ENCODE measurements around the gene BARHL1. TPM values are rescaled to one million over a fixed set of nuclear protein-coding genes. Genes with fewer than 3 reads are reported as not detected.

BARHL1 gene
- total RNA-seq, 1 donor from 2014 or later = 1.0 TPM

DNA sequence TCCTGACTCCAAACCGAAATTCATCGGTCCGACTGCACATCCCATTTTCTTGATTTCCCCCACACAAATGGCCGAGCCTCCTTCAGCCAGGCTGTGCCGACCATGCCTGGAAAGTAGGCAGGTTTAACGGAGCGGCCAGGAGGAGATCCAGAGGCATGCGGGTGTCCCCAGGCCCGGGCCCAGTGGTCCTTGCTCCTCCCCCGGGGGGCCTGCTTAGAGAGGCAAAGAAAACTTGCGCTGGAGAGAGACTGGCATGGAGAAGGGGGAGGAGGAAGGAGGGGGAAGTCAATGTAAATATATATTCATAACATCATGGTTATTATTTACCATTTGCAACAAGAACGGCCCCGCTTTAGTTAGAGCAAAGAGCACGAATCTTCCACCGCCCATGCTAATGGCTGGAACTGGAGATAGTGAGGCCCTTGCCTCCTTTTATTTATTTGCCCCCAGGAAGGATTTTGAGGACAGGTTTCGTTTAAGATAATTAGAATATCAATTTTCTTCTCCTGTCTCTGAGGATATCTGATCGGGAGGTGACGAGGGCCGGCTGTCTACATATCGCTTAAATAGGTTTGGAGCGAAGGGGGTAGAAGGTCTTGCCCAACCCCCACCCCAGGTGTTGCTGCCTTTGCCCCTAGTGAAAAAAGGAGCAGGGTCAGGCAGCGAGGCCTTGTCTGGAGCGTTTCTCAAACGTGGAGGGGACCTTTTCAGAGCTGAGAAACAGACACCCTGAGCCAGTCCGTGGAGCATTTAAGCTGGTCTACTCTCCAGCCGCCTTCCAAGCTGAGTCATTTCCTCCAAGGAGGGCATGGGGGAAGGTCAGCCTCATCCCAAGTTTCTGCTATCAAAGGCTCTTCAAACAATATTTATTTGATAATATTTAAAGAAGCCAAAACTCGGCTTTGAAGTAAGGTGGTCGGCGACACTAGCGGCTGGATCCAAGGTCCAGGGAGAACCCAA is 2.5 kb downstream of the BARHL1 start:
- H3K27ac ChIP-seq = no peak overlapping the region
- H3K9me3 ChIP-seq (ENCODE audit: low read depth) = no peaks in the 10 kb centered on the region
- Mint-ChIP-seq H3K4me1 (peaks cover 36% of the 10 kb centered on the region), H3K36me3 (peaks cover 3% of the 10 kb centered on the region), H3K27me3 (ENCODE audit: insufficient read depth, low read depth) (peaks cover 80% of the 10 kb centered on the region), H3K9me3 (no peaks in the 10 kb centered on the region), H3K4me3 (peak overlapping the region; percentile 83), H3K27ac (no peak overlapping the region)
- no peaks in the 10 kb centered on the region for H3K79me2 ChIP-seq (ENCODE audit: low read depth)
- H3K4me2 ChIP-seq = peak overlapping the region; percentile 43
- peak; percentile 54 for DNase-seq (ENCODE audit: low spot score)
- TF ChIP-seq EZH2 (IDR thresholded peaks at IDR 0.05) = peak; percentile 44
- peak; percentile 48 for TF ChIP-seq EZH2phosphoT487 (IDR thresholded peaks at IDR 0.05)
- TF ChIP-seq, protein P1, sequence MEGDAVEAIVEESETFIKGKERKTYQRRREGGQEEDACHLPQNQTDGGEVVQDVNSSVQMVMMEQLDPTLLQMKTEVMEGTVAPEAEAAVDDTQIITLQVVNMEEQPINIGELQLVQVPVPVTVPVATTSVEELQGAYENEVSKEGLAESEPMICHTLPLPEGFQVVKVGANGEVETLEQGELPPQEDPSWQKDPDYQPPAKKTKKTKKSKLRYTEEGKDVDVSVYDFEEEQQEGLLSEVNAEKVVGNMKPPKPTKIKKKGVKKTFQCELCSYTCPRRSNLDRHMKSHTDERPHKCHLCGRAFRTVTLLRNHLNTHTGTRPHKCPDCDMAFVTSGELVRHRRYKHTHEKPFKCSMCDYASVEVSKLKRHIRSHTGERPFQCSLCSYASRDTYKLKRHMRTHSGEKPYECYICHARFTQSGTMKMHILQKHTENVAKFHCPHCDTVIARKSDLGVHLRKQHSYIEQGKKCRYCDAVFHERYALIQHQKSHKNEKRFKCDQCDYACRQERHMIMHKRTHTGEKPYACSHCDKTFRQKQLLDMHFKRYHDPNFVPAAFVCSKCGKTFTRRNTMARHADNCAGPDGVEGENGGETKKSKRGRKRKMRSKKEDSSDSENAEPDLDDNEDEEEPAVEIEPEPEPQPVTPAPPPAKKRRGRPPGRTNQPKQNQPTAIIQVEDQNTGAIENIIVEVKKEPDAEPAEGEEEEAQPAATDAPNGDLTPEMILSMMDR (IDR thresholded peaks at IDR 0.05) = no peak
- no peak overlapping the region for H3K9ac ChIP-seq
- H3K27me3 ChIP-seq = peaks cover 100% of the 10 kb centered on the region
- peaks cover 97% of the 10 kb centered on the region for H4K20me1 ChIP-seq (ENCODE audit: low read depth)
- no peaks in the 10 kb centered on the region for H3K36me3 ChIP-seq
- H3F3A ChIP-seq (ENCODE audit: low read depth) = peaks cover 21% of the 10 kb centered on the region
- H3K4me3 ChIP-seq = peak overlapping the region; percentile 33
- peaks cover 22% of the 10 kb centered on the region for H3K4me1 ChIP-seq
- no peak overlapping the region for H2AFZ ChIP-seq (replicated peaks)

DNA sequence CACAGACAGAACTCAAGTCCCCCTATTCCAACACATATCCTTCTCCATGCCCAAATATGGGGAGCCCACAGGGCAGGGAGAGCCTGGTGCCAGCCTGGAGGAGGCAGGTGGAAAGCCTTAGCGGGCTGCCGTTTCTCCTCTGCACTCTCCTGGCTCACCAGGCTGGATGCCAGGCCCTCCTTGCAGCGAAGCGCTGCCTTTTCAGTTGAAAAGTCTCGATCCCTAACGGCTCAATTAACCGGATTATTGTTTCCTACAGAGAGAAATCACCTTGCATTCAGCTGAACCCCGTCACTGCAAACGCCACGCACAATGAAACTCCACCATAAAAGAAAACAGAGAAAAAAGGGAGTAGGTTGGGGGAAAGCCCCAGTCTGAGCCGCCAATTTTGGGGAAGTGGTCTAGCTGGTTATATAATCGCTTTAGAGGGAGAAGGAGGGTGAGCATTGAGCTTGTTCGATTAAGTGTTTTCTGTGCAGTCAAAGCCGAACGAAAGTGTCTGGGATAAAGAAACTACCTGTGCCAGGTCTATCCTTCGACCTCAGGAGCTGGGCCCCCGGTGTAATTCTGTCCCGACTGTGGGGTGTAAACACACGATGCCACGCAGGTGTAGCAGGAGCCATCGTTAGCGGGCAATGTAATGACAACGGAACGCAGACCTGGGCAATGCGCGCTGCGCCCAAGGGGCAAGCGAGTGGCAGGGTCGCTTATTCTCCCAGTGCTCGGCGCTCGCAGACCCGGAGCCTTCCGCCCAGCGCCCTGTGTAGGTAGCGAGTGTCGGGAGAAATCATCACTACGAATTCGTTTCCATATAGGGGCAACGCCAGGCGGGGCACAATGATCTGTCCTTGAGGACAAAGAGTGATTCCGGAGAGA is 3.8 kb downstream of the BARHL1 start:
- peak overlapping the region; percentile 43 for H3K4me2 ChIP-seq
- Mint-ChIP-seq H3K9me3 (no peaks in the 10 kb centered on the region), H3K4me3 (peak overlapping the region; percentile 83), H3K27ac (peak overlapping the region; percentile 10), H3K27me3 (ENCODE audit: insufficient read depth, low read depth) (peaks cover 78% of the 10 kb centered on the region), H3K4me1 (peaks cover 40% of the 10 kb centered on the region), H3K36me3 (peaks cover 3% of the 10 kb centered on the region)
- H3K4me1 ChIP-seq = peaks cover 27% of the 10 kb centered on the region
- no peaks in the 10 kb centered on the region for H3K36me3 ChIP-seq
- H3K79me2 ChIP-seq (ENCODE audit: low read depth) = no peaks in the 10 kb centered on the region
- H2AFZ ChIP-seq (replicated peaks) = no peak overlapping the region
- peaks cover 97% of the 10 kb centered on the region for H4K20me1 ChIP-seq (ENCODE audit: low read depth)
- H3K9ac ChIP-seq = no peak overlapping the region
- peak; percentile 65 for DNase-seq (ENCODE audit: low spot score)
- H3K4me3 ChIP-seq = peak overlapping the region; percentile 33
- peaks cover 100% of the 10 kb centered on the region for H3K27me3 ChIP-seq
- peaks cover 29% of the 10 kb centered on the region for H3F3A ChIP-seq (ENCODE audit: low read depth)
- no peaks in the 10 kb centered on the region for H3K9me3 ChIP-seq (ENCODE audit: low read depth)
- no peak overlapping the region for H3K27ac ChIP-seq
- TF ChIP-seq, protein P1 (IDR thresholded peaks at IDR 0.05) = no peak
- peak; percentile 60 for TF ChIP-seq EZH2 (IDR thresholded peaks at IDR 0.05)
- TF ChIP-seq EZH2phosphoT487 (IDR thresholded peaks at IDR 0.05) = peak; percentile 24

DNA sequence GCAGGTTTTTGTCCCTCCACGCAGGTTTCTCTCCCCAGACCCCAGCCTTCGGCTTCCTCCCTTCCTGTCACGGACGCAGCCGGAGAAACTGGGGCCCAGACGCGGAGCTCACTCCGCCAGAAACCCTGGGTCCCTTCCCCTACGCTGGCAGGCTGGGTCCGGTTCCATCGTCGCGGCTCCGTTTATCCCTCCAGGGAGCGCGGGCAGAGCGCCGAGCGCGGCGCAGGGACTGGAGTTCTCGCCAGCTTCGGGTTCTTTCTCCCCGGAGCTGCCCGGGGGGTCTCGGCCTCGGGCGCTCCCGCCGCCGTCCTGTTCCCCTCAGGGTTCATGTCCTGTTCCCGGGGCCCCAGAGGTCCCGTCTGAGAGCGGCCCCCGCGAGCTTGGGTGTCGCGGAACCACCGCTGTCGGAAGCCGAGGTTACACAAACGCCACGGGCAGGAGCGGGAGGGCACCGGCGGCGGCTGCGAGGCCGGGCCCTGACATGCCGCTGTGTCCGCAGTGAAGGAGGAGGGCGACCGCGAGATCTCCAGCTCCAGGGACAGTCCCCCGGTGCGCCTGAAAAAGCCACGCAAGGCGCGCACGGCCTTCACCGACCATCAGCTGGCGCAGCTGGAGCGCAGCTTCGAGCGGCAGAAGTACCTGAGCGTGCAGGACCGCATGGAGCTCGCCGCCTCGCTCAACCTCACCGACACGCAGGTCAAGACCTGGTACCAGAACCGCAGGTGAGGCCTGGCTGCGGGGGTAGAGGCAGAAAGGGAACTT is 4.6 kb downstream of the BARHL1 start:
- peak overlapping the region; percentile 33 for H3K4me3 ChIP-seq
- Mint-ChIP-seq H3K4me1 (peaks cover 43% of the 10 kb centered on the region), H3K9me3 (no peaks in the 10 kb centered on the region)

More for the DNA sequence above, 4.6 kb downstream of the BARHL1 start:
- H3K4me2 ChIP-seq = peak overlapping the region; percentile 43
- no peaks in the 10 kb centered on the region for H3K36me3 ChIP-seq
- no peaks in the 10 kb centered on the region for H3K9me3 ChIP-seq (ENCODE audit: low read depth)
- H3K9ac ChIP-seq = no peak overlapping the region
- TF ChIP-seq, protein P1 (IDR thresholded peaks at IDR 0.05) = no peak
- TF ChIP-seq EZH2phosphoT487 (IDR thresholded peaks at IDR 0.05) = peak; percentile 99
- TF ChIP-seq EZH2 (IDR thresholded peaks at IDR 0.05) = peak; percentile 93
- no peak overlapping the region for H3K27ac ChIP-seq
- H4K20me1 ChIP-seq (ENCODE audit: low read depth) = peaks cover 98% of the 10 kb centered on the region
- Mint-ChIP-seq H3K27ac (no peak overlapping the region), H3K27me3 (ENCODE audit: insufficient read depth, low read depth) (peaks cover 74% of the 10 kb centered on the region), H3K4me3 (peak overlapping the region; percentile 83), H3K36me3 (peaks cover 3% of the 10 kb centered on the region)
- peaks cover 36% of the 10 kb centered on the region for H3F3A ChIP-seq (ENCODE audit: low read depth)
- H3K4me1 ChIP-seq = peaks cover 35% of the 10 kb centered on the region
- H3K79me2 ChIP-seq (ENCODE audit: low read depth) = no peaks in the 10 kb centered on the region
- H2AFZ ChIP-seq (replicated peaks) = no peak overlapping the region
- H3K27me3 ChIP-seq = peaks cover 100% of the 10 kb centered on the region
- peak; percentile 60 for DNase-seq (ENCODE audit: low spot score)

All from neural progenitor cell (in vitro differentiated cells).